ENCODE results near the gene MANSC1. TPM values are rescaled to one million over a fixed set of nuclear protein-coding genes. Genes with fewer than 3 reads are reported as not detected.

Gene MANSC1
- polyA plus RNA-seq (2012; ENCODE audit: low read depth, missing spikeins) = 0.27 TPM

GRCh38 chr12:12349711-12350665 is at the start of gene MANSC1:
MANSC1 (minus strand) TSS chr12:12350242; CDS start chr12:12343314, 6,928 bp downstream.
- FAIRE-seq = peak; percentile 87
- peak; percentile 46 for DNase-seq (ENCODE audit: insufficient read length, low spot score)

DNA sequence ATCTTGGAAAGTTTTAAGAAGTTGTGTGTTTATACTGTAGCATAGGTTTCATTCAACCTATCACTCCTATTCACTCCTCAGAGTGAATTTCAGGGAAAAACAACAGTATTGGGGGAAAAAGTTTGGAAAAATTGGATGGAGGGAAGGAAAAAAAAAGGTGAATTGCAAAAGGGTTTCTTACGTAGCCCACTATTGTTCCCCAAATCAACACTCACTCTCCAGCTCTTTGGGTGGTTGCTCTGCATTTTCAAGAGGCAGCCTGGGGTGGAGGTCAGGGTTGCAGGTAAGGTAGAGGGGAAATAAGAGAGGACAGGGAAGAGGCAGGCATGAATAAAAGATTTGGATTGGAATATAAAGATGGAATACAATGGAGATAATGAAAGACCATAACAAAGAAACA is 49.1 kb upstream of the MANSC1 start:
- FAIRE-seq (no peak), DNase-seq (ENCODE audit: insufficient read length, low spot score) (no peak)
- TF ChIP-seq SPI1 (IDR thresholded peaks at IDR 0.05; ENCODE audit: low read depth, low read length) = no peak

More at GRCh38 chr12:12349711-12350665, at the start of gene MANSC1:
- TF ChIP-seq TAF1 (IDR thresholded peaks at IDR 0.05; ENCODE audit: low read depth, low read length) = no peak
- no peak for TF ChIP-seq POU2F2 (IDR thresholded peaks at IDR 0.05; ENCODE audit: low read depth, low read length)
- no peak for TF ChIP-seq SPI1 (IDR thresholded peaks at IDR 0.05; ENCODE audit: low read depth, low read length)
- no peak for TF ChIP-seq PAX5 (IDR thresholded peaks at IDR 0.05; ENCODE audit: insufficient read depth, low read length, severe bottlenecking)
- TF ChIP-seq POLR2AphosphoS5 (IDR thresholded peaks at IDR 0.05; ENCODE audit: low read depth, low read length) = no peak
- TF ChIP-seq POLR2A (IDR thresholded peaks at IDR 0.05; ENCODE audit: low read depth, low read length) = no peak

GRCh38 chr12:12398026-12398859 is 48.2 kb upstream of the MANSC1 start:
- DNase-seq (ENCODE audit: insufficient read length, low spot score) = no peak
- TF ChIP-seq POLR2A (IDR thresholded peaks at IDR 0.05; ENCODE audit: low read depth, low read length) = no peak
- TF ChIP-seq POLR2AphosphoS5 (IDR thresholded peaks at IDR 0.05; ENCODE audit: low read depth, low read length) = no peak
- no peak for TF ChIP-seq TAF1 (IDR thresholded peaks at IDR 0.05; ENCODE audit: low read depth, low read length)
- no peak for TF ChIP-seq PAX5 (IDR thresholded peaks at IDR 0.05; ENCODE audit: insufficient read depth, low read length, severe bottlenecking)
- TF ChIP-seq SPI1 (IDR thresholded peaks at IDR 0.05; ENCODE audit: low read depth, low read length) = no peak
- no peak for TF ChIP-seq POU2F2 (IDR thresholded peaks at IDR 0.05; ENCODE audit: low read depth, low read length)

GRCh38 chr12:12397184-12397583 is 47.1 kb upstream of the MANSC1 start:
- TF ChIP-seq TAF1 (IDR thresholded peaks at IDR 0.05; ENCODE audit: low read depth, low read length) = no peak
- no peak for TF ChIP-seq POU2F2 (IDR thresholded peaks at IDR 0.05; ENCODE audit: low read depth, low read length)
- no peak for TF ChIP-seq SPI1 (IDR thresholded peaks at IDR 0.05; ENCODE audit: low read depth, low read length)
- no peak for TF ChIP-seq POLR2AphosphoS5 (IDR thresholded peaks at IDR 0.05; ENCODE audit: low read depth, low read length)
- no peak for TF ChIP-seq POLR2A (IDR thresholded peaks at IDR 0.05; ENCODE audit: low read depth, low read length)
- no peak for TF ChIP-seq PAX5 (IDR thresholded peaks at IDR 0.05; ENCODE audit: insufficient read depth, low read length, severe bottlenecking)
- DNase-seq (ENCODE audit: insufficient read length, low spot score) = no peak
- no peak for FAIRE-seq

More at GRCh38 chr12:12398026-12398859, 48.2 kb upstream of the MANSC1 start:
- FAIRE-seq = no peak

- no peak for DNase-seq (ENCODE audit: insufficient read length, low spot score)
- FAIRE-seq = no peak
- TF ChIP-seq POU2F2 (IDR thresholded peaks at IDR 0.05; ENCODE audit: low read depth, low read length) (no peak), POLR2AphosphoS5 (IDR thresholded peaks at IDR 0.05; ENCODE audit: low read depth, low read length) (no peak), TAF1 (IDR thresholded peaks at IDR 0.05; ENCODE audit: low read depth, low read length) (no peak), POLR2A (IDR thresholded peaks at IDR 0.05; ENCODE audit: low read depth, low read length) (no peak), SPI1 (IDR thresholded peaks at IDR 0.05; ENCODE audit: low read depth, low read length) (no peak), PAX5 (IDR thresholded peaks at IDR 0.05; ENCODE audit: insufficient read depth, low read length, severe bottlenecking) (no peak)
These were observed 46.7 kb upstream of the MANSC1 start for GRCh38 chr12:12396694-12397093.

GRCh38 chr12:12393171-12393570 is 43.1 kb upstream of the MANSC1 start:
- DNase-seq (ENCODE audit: insufficient read length, low spot score) (no peak), FAIRE-seq (no peak)
- no peak for TF ChIP-seq POLR2A (IDR thresholded peaks at IDR 0.05; ENCODE audit: low read depth, low read length)

DNA sequence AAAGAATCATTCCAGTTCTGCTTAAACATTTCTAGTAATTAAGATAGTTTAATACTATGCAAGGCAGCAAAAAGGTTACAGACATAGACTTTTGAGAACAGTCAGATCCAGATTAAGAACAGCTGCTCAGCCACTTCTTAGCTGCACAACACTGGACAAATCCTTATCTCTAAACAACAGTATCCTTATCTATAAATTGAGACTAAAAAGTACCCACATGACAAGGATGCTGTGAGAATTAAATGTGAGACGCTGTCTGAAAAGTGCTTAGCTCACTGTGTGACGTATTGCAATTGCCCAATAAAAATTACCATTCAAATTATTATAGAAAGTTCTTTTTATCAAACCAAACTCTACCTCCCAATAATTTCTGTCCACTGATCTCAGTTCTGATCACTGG is 42.4 kb upstream of the MANSC1 start:
- DNase-seq (ENCODE audit: insufficient read length, low spot score) (no peak), FAIRE-seq (no peak)
- no peak for TF ChIP-seq POU2F2 (IDR thresholded peaks at IDR 0.05; ENCODE audit: low read depth, low read length)
- TF ChIP-seq POLR2AphosphoS5 (IDR thresholded peaks at IDR 0.05; ENCODE audit: low read depth, low read length) = no peak
- no peak for TF ChIP-seq POLR2A (IDR thresholded peaks at IDR 0.05; ENCODE audit: low read depth, low read length)
- TF ChIP-seq SPI1 (IDR thresholded peaks at IDR 0.05; ENCODE audit: low read depth, low read length) = no peak
- TF ChIP-seq TAF1 (IDR thresholded peaks at IDR 0.05; ENCODE audit: low read depth, low read length) = no peak
- TF ChIP-seq PAX5 (IDR thresholded peaks at IDR 0.05; ENCODE audit: insufficient read depth, low read length, severe bottlenecking) = no peak

- FAIRE-seq = no peak
- DNase-seq (ENCODE audit: insufficient read length, low spot score) = no peak
- TF ChIP-seq SPI1 (IDR thresholded peaks at IDR 0.05; ENCODE audit: low read depth, low read length) = no peak
- TF ChIP-seq POU2F2 (IDR thresholded peaks at IDR 0.05; ENCODE audit: low read depth, low read length) = no peak
- TF ChIP-seq TAF1 (IDR thresholded peaks at IDR 0.05; ENCODE audit: low read depth, low read length) = no peak
- no peak for TF ChIP-seq POLR2A (IDR thresholded peaks at IDR 0.05; ENCODE audit: low read depth, low read length)
- no peak for TF ChIP-seq PAX5 (IDR thresholded peaks at IDR 0.05; ENCODE audit: insufficient read depth, low read length, severe bottlenecking)
- no peak for TF ChIP-seq POLR2AphosphoS5 (IDR thresholded peaks at IDR 0.05; ENCODE audit: low read depth, low read length)
These were observed 37.5 kb upstream of the MANSC1 start for GRCh38 chr12:12387501-12387900.

DNA sequence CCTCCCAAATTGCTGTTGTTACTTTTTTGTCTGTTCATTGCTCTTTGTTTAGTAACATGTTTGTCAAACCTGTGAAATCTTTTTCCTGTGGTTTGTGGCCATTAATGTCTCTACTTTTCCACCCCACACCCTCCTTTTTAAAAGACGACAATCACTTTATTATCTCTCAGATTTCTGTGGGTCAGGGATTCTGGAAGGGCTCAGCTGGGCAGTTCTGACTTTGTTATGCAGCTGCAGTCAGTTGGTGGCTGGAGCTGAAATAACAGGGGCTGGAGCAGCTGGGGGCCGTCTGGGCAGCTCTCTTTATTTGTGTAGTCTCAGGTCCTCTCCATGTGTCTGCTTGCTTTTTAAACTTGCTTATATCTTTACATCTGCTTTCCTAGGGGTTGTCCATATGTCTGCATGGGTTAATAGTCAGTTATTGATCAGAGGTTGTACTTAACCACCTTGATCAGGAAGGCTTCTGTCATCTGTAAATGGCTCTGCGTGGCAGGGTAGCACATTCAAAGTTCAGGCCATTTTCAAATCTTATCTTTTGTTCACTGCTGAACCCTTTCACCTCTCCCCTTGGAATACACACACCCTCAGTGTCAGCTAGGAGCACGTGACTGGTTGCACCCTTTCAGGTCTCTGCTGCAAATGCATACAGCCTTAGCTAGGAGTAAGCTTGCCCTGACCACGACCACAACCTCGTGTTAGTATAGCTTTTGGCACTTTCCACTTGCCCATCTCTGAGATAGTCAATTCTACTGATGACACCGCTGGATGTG is 34.7 kb upstream of the MANSC1 start:
- DNase-seq (ENCODE audit: insufficient read length, low spot score) (no peak), FAIRE-seq (peak; percentile 88)
- TF ChIP-seq POLR2AphosphoS5 (IDR thresholded peaks at IDR 0.05; ENCODE audit: low read depth, low read length) (no peak), SPI1 (IDR thresholded peaks at IDR 0.05; ENCODE audit: low read depth, low read length) (no peak), POLR2A (IDR thresholded peaks at IDR 0.05; ENCODE audit: low read depth, low read length) (no peak), POU2F2 (IDR thresholded peaks at IDR 0.05; ENCODE audit: low read depth, low read length) (no peak), TAF1 (IDR thresholded peaks at IDR 0.05; ENCODE audit: low read depth, low read length) (no peak), PAX5 (IDR thresholded peaks at IDR 0.05; ENCODE audit: insufficient read depth, low read length, severe bottlenecking) (no peak)

All from GM12891 (cell line).